ENCODE data around the gene CRYL1.

The CRYL1 gene

GRCh38 chr13:20362484-20363041 lies 163.1 kb downstream of the CRYL1 start:
- DNase-seq: no peak

GRCh38 chr13:20360835-20361412 lies 164.7 kb downstream of the CRYL1 start:
- DNase-seq: no peak

GRCh38 chr13:20360041-20360491 lies 165.6 kb downstream of the CRYL1 start:
- DNase-seq: no peak

- DNase-seq: no peak
These were observed 166.3 kb downstream of the CRYL1 start for GRCh38 chr13:20359335-20359734.

GRCh38 chr13:20358022-20358421 lies 167.6 kb downstream of the CRYL1 start:
- no peak for DNase-seq

GRCh38 chr13:20356444-20356843 lies 169.2 kb downstream of the CRYL1 start:
- no peak for DNase-seq

GRCh38 chr13:20354722-20355121 lies 170.9 kb downstream of the CRYL1 start:
- DNase-seq: no peak

GRCh38 chr13:20353973-20354372 lies 171.7 kb downstream of the CRYL1 start:
- DNase-seq: no peak
